Measurements from ENCODE around the gene RHBG.
"Not testable (repeated sequence)": the region's sequence is repeated elsewhere in the genome, so short reads cannot be mapped to it uniquely, and the experiment has no call there.

The RHBG gene

DNA sequence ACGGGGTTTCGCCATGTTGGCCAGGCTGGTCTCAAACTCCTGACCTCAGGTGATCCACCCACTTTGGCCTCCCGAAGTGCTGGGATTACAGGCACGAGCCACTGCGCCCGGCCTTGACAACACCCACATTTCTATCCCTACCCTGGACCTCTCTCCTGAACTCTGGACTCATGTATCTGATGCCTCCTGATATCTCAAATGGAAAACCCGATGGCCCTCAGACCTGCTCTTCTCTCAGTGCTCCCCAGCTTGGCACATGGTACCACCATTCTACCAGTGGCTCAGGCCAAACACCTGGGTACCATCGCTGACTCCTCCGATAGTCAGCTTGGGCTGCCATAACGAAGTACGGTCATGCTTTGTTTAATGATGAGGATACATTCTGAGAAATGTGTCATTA, 8.5 kb upstream of the RHBG start:
- no peak for DNase-seq (ENCODE audit: low spot score)

DNA sequence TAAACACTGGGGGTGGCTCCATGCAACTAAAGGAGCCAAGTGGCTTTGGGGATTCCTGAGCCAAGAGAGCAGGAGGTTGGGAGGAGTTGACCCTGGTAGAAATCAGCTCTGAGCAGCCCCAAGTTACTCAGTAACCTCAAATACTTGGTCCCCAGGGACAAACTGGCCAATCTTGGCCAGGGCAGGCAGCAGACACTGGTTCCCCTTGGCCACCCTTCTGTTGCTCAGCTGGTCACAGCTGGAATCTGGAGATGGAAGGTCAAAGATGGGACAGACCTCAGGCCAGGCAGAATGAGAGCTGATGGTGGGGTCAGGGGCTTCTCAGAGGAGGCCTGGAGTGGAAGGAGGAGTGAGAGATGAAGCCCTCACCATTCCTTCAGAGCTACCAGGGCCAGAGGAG, 3.3 kb upstream of the RHBG start:
- no peak for DNase-seq (ENCODE audit: low spot score)

DNA sequence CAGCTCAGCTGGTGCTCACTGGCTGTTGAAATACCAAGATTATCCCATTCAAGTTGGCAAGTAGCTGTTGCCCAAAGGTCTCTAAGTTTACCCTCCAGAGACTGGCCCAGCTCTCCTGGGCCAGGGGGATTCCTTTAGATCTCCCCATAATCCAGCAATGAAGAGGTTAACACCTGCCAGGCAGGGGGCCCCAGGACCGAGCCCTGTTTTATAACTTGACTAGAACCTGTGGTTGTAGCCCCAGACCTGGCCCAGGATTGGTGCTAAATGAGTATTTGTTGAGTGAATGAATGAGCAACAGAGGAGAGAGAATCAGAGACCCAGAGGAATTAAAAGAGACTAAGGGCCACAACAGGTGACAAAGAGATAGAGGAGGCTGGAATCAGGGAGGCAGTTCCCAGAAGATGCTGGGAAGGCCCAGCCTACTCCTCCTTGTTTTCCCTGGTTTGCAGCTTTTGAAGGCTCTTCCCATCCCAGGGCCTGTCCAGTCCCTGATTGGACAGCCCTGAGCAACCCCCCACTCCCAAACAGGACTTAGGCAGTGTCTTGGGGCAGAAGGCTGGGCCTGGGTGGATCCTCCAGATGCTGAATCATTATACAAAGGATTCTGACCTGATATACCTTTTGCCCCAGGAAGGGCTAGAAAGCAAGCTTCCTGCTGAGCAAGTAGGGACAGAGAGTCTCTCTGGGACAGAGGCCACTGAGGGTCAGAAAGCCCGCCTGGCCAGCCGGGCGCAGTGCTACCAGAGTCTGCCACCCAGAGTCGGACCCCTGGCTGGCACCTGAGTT, 2.4 kb upstream of the RHBG start:
- no peak for DNase-seq (ENCODE audit: low spot score)

DNA sequence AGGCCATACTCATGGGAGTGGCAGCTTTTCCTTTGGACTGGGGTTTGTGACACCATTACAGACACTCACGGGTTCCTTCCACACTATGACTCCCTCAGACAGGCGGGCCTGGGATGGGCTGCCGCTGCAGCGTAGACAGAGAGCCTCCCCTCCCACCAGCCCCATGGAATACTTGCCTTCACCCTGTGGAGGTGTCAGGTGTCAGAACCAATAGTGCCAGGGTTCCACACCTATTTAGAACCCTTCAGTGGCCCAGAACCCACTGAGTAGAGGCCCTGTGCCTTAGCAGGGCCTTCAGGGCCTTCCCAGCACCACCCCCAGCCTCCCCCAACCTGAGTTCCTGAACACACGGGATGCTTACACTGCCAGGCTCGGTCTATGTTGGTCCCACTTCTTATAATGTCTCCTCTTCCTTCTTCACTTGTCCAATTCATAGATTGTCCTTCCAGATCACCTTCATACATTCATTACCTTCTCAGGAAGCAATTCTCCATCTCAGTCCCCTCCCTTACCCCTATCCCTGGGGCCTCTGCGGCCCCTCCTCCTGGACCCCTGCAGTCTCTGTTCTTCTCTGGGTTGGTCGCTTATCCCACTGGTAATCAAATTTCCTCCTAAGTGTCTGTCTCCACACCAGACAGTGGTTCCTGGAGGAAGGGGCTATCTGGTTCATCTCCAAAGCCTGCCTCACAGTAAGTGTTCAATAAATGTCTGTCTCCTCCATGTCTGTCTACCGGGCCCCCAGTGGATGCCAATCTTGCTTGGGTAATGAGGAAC, 1.4 kb upstream of the RHBG start:
- no peak for DNase-seq (ENCODE audit: low spot score)

DNA sequence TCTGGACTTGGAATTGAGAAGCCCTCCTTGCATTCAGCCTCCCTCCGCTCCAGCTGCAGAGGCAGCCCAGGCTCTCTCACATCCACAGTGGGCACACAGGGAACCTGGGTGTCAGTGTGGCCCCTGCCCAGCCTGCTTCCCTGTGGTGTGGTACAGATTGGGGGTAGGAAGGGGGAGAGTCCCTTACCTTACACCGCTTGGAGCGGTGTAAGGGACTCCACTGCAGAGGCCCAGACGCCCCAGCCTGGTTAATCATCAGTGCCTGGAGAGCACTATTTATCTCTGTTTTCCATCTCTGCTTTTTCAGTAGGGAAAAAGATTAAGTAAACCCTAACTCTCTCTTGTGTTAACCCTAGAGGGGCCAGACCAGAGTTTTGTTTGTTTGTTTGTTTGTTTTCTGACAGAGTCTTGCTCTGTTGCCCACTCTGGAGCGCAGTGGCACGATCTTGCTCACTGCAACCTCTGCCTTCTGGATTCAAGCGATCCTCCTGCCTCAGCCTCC, 803 bp upstream of the RHBG start:
- DNase-seq (ENCODE audit: low spot score): no peak

DNA sequence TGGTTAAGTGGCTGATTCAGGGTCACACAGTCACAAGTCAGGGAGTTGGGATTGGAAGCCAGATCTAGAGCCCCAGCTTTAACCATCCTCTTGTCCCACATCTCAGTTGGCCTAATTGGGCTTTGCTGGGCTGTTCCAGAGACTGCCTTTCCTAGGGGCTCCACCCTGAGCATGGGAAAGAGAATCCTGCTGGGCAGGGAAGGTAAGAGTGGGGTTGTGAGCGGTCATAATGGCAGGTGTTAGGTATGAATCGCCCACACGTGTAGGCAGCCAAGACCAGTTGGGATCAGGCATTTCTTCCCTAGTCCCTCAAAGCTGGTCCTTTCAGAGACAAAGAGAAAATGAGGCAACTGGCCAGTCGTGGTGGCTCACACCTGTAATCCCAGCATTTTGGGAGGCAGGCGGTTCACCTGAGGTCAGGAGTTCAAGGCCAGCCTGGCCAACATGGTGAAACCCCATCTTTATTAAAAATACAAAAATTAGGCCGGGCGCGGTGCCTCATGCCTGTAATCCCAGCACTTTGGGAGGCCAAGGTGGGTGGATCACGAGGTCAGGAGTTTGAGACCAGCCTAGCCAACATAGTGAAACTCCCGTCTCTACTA, 775 bp downstream of the RHBG start:
- not testable (repeated sequence) for DNase-seq (ENCODE audit: low spot score)

DNA sequence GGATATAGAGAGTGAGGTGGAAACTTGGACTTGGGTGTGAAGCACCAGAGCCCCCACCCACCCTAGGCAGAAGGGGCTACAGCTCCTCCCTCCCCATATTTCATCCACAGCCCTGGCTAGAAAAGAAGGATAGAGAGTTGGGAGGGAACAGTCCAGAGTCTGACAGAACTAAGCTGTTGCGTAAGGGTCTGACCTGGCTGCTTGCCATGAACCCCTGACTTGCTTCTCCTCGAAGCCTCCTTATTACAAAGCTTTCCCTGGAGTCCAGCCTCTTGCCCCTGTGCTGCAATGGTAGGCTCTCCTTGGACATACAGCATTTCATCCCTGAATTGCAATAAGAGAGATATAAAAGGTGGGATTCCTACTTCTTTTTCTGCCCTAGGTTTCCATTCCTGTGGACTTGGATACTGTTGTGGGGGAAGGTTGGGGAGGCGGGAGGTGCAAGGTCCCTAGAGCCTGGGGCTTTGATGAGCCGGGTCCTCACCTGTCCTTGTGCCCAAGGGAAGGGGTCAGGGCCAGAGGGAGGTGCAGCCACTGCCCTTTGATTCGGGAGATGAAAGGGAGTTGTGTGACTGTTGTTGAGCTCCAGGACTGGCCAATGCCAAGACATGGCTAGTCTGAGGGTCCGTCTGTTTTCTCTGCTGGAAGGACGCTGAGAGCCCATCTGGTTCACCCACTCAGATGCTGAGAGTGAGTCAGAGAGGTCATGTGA, 2.7 kb downstream of the RHBG start:
- DNase-seq (ENCODE audit: low spot score): no peak

DNA sequence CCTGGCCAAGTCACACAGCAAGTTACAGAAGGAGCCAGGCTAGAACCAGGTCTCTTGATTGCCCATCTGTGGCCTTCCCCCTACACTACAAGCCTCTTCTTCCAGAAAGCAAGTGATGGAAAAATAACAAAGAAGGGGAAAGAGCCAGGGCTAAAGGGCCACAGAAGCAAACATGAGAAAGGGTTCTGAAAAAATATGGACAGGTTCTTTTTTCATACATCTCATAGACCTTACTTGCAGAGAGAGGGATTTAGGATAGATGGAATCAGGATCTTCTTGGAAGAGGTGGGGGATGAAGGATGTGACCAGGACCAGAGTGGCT, 3.2 kb downstream of the RHBG start:
- DNase-seq (ENCODE audit: low spot score): no peak

DNA sequence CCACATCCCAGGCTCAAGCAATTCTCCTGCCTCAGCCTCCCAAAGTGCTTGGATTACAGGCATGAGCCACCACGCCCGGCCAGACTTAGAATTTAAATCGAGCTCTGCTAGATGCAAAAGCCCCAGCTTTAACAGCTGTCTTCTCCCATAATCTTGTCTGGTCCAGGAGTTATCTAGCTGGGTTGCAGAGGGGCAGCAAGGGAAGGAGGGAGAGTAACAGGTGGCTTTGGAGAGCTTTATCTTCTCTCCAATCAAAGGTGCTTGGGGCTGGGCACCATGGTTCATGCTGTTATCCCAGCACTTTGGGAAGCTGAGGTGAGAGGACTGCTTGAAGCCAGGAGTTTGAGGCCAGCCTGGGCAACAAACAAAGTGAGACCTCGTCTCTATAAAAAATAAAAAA, 3.9 kb downstream of the RHBG start:
- no peak for DNase-seq (ENCODE audit: low spot score)

DNA sequence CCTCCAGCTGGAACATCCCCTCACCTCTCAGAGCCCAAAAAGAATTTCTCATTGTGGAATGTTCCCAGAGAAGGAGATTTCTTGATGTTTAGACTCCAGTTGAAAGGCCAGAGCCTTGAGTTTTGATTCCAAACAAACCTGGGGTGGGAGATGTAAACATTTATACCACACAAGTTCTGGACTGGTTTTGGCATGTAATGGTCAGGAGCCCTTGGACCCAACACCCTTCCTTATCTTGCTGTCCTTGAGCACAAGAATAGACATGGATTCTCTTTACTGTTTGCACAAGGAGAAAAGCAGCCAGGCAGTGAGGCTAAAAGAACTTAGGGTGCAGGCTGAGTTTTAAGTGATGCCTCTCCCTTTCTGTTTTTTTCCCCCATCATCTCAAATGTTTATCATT, 4.5 kb downstream of the RHBG start:
- DNase-seq (ENCODE audit: low spot score): no peak

DNA sequence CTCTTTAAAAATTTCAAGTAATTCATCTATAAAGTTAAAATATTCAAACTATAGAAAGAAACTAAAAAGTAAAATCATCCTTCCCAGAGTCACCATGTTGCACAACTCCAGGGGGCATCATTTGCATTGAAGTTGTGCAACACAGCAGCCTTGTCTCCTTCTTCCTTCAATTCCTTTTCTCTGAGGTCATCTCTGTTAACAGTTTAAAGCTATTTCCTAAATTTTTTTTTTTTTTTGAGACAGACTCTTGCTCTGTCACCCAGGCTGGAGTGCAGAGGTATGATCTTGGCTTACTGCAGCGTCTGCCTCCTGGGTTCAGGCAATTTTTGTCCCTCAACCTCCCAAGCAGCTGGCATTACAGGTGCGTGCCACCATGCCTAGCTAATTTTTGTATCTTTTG, 7.1 kb downstream of the RHBG start:
- no peak for DNase-seq (ENCODE audit: low spot score)

DNA sequence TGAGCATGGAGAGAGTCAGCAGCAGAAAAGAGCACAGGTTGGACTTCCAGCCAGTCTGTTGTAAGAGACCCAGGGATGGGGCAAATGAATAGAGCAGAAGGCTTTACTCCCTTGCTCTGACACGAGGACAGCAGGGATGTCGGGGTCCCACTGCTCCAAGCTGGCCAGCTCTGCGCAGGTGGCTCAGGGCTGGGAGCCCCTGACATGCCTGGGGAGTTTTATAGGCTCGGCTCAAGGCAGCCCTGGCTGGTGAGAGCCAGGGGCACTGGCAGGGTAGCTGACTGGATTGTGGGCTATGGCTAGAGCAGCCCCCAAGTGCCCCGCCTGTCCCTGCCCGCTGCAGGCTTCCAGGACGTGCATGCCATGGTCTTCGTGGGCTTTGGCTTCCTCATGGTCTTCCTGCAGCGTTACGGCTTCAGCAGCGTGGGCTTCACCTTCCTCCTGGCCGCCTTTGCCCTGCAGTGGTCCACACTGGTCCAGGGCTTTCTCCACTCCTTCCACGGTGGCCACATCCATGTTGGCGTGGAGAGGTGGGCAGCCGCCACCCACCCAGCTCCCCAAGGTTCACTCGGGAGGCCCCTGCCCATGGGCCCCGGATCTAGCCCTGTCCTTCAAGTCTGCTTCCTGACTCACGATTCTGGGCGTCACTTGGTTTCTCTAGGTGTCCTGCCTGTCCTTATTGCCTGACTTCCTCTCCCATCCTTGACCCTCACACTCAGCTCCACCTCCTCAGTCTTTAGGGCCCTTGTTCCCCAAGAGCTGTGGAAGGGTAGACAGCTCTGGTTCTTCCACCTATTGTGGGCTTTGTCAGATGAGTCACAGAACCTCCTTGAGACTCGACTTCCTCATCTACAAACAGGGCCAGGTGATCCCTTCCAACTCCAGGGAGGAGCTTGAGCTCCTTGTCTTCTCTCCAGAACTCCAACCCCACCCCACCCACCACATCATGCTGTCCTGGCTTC, 8.2 kb downstream of the RHBG start:
- no peak for DNase-seq (ENCODE audit: low spot score)

DNA sequence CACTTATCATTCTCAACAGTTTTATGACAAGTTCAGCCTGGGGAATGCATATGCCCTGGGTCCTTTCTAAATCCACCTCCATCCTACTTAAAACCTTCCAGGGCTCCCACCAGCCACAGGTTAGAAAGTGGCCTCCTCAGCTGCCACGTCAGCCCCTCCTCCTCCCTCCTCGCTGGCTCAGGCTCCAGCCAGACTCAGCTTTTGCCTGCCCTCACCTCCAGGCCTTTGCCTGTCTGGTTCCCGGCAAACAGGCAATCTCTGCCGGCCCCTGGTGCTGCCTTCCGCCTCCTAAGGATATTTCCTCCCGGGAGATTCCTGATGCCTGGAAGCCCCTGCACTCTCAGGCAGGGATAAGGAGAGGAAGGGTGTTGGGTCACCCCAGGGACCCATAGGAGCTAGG, 9.5 kb downstream of the RHBG start:
- no peak for DNase-seq (ENCODE audit: low spot score)

DNA sequence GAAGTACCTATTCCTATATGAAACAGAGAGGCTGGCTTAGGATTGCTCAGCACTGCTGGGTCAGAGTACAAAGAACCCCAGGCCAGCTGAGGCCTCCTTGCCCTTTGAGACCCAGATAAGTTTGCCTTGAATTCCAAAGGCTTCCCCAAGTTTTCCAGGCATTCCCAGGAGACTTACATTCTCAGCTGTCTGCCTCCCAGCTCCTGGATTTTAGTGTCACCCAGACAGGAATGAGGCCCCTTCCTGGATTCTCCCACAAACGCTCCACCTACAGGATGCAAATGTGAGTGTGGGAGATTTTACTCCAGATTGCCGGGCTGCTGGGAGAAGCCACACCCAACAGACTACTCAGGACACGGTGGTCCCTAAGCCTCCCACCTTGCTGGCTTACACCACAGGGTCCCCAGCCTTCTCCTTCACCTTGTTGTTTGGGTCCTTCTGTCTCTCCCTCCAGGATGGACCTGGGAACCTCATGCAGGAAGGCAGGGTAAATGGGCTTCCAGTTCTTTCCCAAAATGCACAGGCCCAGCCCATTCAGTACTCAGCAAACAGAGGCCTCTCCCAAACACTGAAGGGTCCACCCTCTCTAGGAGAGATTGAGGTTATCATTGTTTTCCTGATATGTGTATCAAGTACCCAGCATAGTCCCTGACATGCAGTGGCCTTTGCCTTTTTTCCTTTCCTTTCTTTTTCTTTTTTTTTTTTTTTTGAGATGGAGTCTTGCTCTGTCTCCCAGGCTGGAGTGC, 10.6 kb downstream of the RHBG start:
- no peak for DNase-seq (ENCODE audit: low spot score)

DNA sequence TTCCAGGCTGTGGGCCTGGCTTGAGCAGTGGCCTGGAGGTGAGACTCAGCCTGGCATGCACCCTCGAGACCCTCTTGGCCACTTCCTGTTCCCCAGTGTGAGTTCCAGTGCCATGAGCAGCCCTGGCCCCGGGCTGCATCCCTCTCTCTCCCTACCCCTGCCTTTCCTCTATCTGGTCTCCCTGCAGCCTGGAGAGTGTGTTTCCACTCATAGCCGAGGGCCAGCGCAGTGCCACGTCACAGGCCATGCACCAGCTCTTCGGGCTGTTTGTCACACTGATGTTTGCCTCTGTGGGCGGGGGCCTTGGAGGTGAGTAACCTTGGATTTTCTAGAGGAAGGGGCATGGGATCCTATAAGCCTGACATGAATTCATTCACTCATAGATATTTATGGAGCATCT, 13.6 kb downstream of the RHBG start:
- DNase-seq (ENCODE audit: low spot score): no peak

DNA sequence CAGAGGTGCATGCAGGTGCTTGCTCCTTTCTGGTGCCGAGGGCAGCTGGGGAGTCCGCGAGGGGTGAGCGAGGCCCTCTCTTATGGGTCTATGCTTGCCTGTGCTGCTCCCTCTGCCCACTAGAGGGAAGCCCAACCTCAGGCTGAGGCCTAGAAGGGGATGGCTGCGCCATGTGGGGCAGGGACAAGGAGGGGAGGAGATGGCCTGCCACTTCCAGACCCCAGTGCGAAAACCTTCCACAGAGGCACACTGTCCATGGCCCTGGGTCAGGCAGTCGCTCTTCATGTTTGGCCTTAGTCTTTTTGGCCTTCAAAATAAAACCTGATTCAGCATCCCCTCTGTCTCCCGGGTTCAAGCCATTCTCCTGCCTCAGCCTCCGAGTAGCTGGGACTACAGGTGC, 14.0 kb downstream of the RHBG start:
- peak; percentile 62 for DNase-seq (ENCODE audit: low spot score)

DNA sequence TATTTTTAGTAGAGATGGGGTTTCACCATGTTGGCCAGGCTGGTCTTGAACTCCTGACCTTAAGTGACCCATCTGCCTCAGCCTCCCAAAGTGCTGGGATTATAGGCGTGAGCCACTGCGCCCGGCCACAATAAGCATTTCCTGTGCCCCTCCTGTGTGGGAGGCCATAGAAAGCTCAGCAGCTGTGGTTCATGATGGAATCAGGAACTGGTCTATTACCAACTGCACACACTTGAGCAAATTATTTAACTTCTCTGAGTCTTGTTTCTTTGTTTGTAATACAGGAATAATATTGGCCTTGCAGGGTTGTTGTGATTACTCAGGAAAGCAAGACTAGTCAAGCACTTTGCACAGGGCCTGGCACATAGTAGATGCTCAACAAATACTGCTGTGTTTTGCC, 15.0 kb downstream of the RHBG start:
- DNase-seq (ENCODE audit: low spot score): no peak

DNA sequence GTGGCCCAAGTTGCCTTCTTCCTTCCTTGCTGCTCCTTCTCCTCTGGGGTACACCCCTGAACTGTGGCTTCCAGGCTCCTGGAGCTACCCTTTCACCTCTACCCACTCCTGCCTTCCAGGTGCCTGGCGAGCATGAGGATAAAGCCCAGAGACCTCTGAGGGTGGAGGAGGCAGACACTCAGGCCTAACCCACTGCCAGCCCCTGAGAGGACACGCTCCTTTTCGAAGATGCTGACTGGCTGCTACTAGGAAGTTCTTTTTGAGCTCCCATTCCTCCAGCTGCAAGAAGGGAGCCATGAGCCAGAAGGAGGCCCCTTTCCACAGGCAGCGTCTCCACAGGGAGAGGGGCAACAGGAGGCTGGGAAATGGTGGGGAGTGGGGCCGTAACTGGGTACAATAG, 15.6 kb downstream of the RHBG start:
- DNase-seq (ENCODE audit: low spot score): no peak

DNA sequence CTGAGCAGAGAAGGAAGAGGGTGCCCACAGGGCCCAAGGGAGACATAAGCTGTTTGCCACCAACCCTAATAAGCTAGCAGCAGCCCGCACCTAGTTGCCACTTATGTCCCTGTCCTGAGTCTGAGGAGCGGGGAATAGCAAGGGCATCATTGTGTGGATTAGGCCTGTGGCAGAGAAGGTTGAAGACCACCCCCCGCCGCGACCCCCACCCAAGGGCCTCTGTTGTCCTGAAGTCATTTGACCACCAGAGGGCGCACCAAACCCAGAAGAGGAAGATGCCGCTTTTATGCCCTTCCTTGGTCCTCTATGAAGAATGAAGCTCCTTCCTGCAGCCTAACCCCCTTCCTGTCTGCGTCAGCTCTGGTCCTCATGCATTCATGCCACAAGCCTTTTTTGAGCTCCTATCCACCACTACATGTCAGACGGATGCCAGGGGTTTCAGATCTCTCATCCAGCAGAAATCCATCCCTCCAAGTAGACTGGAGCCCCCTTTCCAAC, 16.6 kb downstream of the RHBG start:
- peak; percentile 71 for DNase-seq (ENCODE audit: low spot score)

DNA sequence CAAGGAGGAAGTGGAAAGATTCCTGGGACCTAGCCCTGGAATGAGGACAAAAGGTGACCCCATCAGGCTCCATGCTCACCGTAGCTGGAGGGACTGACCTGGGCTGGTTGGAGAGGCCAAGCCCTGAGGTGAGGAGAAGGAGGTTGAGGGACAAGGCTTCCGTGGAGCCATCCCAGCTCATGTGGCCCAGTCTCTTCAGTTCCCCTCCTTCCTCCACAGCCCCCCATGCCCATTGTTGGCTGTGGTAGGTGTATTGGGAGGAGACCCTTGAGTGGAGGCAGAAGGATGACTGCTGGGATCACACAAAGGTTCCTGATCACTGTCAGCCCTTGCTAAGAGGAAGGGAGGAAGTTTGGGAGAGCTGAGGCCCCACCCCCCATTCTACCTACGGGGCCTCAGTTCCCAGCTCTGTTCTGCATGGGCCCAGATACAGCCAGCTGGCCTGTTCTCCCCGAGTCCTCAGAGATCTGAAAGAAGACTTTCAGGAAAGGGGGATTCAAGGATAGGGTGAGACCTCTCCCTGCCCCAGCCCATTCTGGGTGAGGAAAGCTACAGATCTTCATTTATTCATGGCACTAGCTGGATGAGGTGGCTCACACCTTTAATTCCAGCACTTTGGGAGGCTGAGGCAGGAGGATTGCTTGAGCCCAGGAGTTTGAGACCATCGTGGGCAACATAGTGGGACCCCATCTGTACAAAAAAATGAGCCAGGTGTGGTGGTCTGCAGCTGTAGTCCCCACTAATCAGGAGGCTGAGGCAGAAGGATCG, 17.3 kb downstream of the RHBG start:
- no peak for DNase-seq (ENCODE audit: low spot score)
